HepG2 (cell line): ENCODE measurements around the gene PGP. TPM values are rescaled to one million over a fixed set of nuclear protein-coding genes. Genes with fewer than 3 reads are reported as not detected.

Source experiments
- GPBP1L1 ChIP-seq: sonication (generic); formaldehyde crosslinking; IDR thresholded peaks from 2 replicates; pipeline ENCODE4 v1.5.0; 2020; ENCODE audit warnings: mild to moderate bottlenecking, missing genetic modification reagents
- POGK ChIP-seq: sonication (generic); formaldehyde crosslinking; conservative IDR thresholded peaks from 2 replicates; pipeline ENCODE4 v1.8.0; 2022; ENCODE audit warnings: mild to moderate bottlenecking, moderate library complexity, missing genetic modification reagents
- THRA ChIP-seq: sonication (generic); formaldehyde crosslinking; IDR thresholded peaks from 2 replicates; pipeline ENCODE4 v1.4.0; 2020; ENCODE audit warnings: missing genetic modification reagents, borderline replicate concordance
- ZGPAT ChIP-seq: IDR thresholded peaks from 2 replicates; pipeline ENCODE4 v1.6.1; 2016; ENCODE audit warnings: mild to moderate bottlenecking
- ZNF660 ChIP-seq: sonication (generic); formaldehyde crosslinking; IDR thresholded peaks from 2 replicates; pipeline ENCODE4 v1.5.1; 2020; ENCODE audit warnings: mild to moderate bottlenecking, low read depth, missing genetic modification reagents, borderline replicate concordance
- ZNF776 ChIP-seq: sonication (generic); formaldehyde crosslinking; IDR thresholded peaks from 2 replicates; pipeline ENCODE4 v1.4.0; 2020; ENCODE audit warnings: mild to moderate bottlenecking, missing genetic modification reagents
- ZNF780A ChIP-seq: sonication (generic); formaldehyde crosslinking; IDR thresholded peaks from 2 replicates; pipeline ENCODE4 v1.8.0; 2022; ENCODE audit warnings: mild to moderate bottlenecking, missing genetic modification reagents, moderate library complexity
- polyA plus RNA-seq, 8 experiments: library from polyadenylated mRNA; depleted of rRNA in 3 of 8; stranded (reverse) in 7 of 8; unstranded in 1 of 8; fragments of >200 nt; fragmentation: Illumina TruSeq in 4 of 8; extraction: Trizol in 4 of 8; gene quantifications; 2 replicates each; pipeline versions ENCODE4 v1.2.1 to v1.2.3, GENCODE V29; 2011 to 2016; ENCODE audit warnings: low read depth in 4 of 8, missing spikeins in 1 of 8, mixed read lengths in 1 of 8; ENCODE audit not compliant: insufficient read depth in 1 of 8
- total RNA-seq, 5 experiments: library from RNA; depleted of rRNA; stranded (reverse); fragments of >200 nt; fragmentation: Illumina TruSeq; extraction: Trizol; gene quantifications; 2 replicates each; pipeline ENCODE4 v1.2.3, GENCODE V29; 2016; ENCODE audit warnings: low read depth in 1 of 5
- TF ChIP-seq, protein P1 (sequence below): sonication (generic); formaldehyde crosslinking; IDR thresholded peaks from 2 replicates; pipeline ENCODE4 v1.5.0; 2020; ENCODE audit warnings: mild to moderate bottlenecking, missing genetic modification reagents, borderline replicate concordance
- TF ChIP-seq, protein P2 (sequence below): fragments of 450-650 bp; IDR thresholded peaks from 2 replicates; pipeline ENCODE4 v1.6.1; 2017; ENCODE audit warnings: mild to moderate bottlenecking

Gene PGP
- total and polyA plus RNA-seq, 2 of the 13 experiments (the other 11 are each of a cell fraction or from before 2014, with no cell fraction given) = 7.3 to 18.3 TPM

DNA sequence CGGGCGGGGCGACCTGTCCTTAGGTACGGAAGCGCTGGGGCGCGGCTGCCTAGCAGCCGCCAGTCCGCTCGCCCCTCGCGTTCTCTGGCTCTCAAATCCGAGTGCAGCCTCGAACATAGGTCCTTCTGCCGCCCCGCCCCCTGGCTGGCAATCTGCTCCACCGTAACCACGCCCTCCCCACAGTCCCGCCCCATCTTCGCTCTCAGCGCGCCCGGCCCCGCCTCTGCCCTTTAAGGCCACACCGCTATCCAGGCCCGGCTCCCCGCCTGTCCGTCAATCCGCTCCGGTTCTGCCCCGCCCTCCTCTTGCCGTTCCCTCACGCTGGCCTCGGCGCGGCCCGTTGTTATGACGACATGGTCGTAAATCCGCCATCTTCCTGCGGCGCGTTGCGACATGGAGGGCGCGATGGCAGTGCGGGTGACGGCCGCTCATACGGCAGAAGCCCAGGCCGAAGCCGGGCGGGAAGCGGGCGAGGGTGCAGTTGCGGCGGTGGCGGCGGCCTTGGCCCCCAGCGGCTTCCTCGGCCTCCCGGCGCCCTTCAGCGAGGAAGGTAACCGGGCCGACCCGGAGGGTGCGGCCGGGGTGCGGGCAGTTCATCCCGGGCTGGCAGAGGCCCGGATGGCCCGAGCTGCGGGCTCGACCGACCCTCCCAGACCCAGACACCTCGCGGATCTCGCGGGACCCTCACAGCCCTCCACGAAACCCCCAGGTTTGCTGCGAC is 8.7 kb upstream of the PGP start, which contains the start of gene E4F1 (continued):
- TF ChIP-seq, protein P1, sequence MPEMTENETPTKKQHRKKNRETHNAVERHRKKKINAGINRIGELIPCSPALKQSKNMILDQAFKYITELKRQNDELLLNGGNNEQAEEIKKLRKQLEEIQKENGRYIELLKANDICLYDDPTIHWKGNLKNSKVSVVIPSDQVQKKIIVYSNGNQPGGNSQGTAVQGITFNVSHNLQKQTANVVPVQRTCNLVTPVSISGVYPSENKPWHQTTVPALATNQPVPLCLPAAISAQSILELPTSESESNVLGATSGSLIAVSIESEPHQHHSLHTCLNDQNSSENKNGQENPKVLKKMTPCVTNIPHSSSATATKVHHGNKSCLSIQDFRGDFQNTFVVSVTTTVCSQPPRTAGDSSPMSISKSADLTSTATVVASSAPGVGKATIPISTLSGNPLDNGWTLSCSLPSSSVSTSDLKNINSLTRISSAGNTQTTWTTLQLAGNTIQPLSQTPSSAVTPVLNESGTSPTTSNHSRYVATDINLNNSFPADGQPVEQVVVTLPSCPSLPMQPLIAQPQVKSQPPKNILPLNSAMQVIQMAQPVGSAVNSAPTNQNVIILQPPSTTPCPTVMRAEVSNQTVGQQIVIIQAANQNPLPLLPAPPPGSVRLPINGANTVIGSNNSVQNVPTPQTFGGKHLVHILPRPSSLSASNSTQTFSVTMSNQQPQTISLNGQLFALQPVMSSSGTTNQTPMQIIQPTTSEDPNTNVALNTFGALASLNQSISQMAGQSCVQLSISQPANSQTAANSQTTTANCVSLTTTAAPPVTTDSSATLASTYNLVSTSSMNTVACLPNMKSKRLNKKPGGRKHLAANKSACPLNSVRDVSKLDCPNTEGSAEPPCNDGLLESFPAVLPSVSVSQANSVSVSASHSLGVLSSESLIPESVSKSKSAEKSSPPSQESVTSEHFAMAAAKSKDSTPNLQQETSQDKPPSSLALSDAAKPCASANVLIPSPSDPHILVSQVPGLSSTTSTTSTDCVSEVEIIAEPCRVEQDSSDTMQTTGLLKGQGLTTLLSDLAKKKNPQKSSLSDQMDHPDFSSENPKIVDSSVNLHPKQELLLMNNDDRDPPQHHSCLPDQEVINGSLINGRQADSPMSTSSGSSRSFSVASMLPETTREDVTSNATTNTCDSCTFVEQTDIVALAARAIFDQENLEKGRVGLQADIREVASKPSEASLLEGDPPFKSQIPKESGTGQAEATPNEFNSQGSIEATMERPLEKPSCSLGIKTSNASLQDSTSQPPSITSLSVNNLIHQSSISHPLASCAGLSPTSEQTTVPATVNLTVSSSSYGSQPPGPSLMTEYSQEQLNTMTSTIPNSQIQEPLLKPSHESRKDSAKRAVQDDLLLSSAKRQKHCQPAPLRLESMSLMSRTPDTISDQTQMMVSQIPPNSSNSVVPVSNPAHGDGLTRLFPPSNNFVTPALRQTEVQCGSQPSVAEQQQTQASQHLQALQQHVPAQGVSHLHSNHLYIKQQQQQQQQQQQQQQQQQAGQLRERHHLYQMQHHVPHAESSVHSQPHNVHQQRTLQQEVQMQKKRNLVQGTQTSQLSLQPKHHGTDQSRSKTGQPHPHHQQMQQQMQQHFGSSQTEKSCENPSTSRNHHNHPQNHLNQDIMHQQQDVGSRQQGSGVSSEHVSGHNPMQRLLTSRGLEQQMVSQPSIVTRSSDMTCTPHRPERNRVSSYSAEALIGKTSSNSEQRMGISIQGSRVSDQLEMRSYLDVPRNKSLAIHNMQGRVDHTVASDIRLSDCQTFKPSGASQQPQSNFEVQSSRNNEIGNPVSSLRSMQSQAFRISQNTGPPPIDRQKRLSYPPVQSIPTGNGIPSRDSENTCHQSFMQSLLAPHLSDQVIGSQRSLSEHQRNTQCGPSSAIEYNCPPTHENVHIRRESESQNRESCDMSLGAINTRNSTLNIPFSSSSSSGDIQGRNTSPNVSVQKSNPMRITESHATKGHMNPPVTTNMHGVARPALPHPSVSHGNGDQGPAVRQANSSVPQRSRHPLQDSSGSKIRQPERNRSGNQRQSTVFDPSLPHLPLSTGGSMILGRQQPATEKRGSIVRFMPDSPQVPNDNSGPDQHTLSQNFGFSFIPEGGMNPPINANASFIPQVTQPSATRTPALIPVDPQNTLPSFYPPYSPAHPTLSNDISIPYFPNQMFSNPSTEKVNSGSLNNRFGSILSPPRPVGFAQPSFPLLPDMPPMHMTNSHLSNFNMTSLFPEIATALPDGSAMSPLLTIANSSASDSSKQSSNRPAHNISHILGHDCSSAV = no peak
- no peak for TF ChIP-seq GPBP1L1 (CRISPR knock-in tag)
- TF ChIP-seq ZNF780A (CRISPR knock-in tag) = no peak
- peak; percentile 96 for TF ChIP-seq POGK (CRISPR knock-in tag)
- TF ChIP-seq ZNF776 = peak; percentile 88; the same call in 1 of the 2 replicates
- TF ChIP-seq, protein P2, sequence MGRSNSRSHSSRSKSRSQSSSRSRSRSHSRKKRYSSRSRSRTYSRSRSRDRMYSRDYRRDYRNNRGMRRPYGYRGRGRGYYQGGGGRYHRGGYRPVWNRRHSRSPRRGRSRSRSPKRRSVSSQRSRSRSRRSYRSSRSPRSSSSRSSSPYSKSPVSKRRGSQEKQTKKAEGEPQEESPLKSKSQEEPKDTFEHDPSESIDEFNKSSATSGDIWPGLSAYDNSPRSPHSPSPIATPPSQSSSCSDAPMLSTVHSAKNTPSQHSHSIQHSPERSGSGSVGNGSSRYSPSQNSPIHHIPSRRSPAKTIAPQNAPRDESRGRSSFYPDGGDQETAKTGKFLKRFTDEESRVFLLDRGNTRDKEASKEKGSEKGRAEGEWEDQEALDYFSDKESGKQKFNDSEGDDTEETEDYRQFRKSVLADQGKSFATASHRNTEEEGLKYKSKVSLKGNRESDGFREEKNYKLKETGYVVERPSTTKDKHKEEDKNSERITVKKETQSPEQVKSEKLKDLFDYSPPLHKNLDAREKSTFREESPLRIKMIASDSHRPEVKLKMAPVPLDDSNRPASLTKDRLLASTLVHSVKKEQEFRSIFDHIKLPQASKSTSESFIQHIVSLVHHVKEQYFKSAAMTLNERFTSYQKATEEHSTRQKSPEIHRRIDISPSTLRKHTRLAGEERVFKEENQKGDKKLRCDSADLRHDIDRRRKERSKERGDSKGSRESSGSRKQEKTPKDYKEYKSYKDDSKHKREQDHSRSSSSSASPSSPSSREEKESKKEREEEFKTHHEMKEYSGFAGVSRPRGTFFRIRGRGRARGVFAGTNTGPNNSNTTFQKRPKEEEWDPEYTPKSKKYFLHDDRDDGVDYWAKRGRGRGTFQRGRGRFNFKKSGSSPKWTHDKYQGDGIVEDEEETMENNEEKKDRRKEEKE = no peak
- TF ChIP-seq THRA (CRISPR knock-in tag) = peak; percentile 69
- no peak for TF ChIP-seq ZNF660 (CRISPR knock-in tag)
- peak; percentile 86; the same call in 1 of the 2 replicates for TF ChIP-seq ZGPAT (CRISPR knock-in tag)
